HEK293 (cell line): Measurements from ENCODE around the gene SLC3A2.

Source experiments
- BCL11A ChIP-seq: fragments of 450-650 bp; formaldehyde crosslinking; IDR thresholded peaks from 2 replicates; pipeline ENCODE4 v1.5.1; 2016; ENCODE audit warnings: low read depth, missing biosample characterization, missing genetic modification characterization
- ELK4 ChIP-seq: IDR thresholded peaks from 2 replicates; pipeline ENCODE4 v1.6.1; 2011; ENCODE audit warnings: mild to moderate bottlenecking, low read depth, low read length, borderline replicate concordance
- GLI2 ChIP-seq: fragments of 450-650 bp; formaldehyde crosslinking; IDR thresholded peaks from 2 replicates; pipeline ENCODE4; 2017; ENCODE audit warnings: missing biosample characterization, missing genetic modification characterization, low read depth, borderline replicate concordance
- GLI4 ChIP-seq: fragments of 450-650 bp; formaldehyde crosslinking; IDR thresholded peaks from 2 replicates; pipeline ENCODE4 v1.5.1; 2016; ENCODE audit warnings: missing biosample characterization, missing genetic modification characterization
- KLF10 ChIP-seq: fragments of 450-650 bp; IDR thresholded peaks from 2 replicates; pipeline ENCODE4 v1.5.1; 2018; ENCODE audit warnings: missing biosample characterization, mild to moderate bottlenecking, missing genetic modification characterization
- KLF9 ChIP-seq: fragments of 450-650 bp; formaldehyde crosslinking; IDR thresholded peaks from 2 replicates; pipeline ENCODE4 v1.5.1; 2016; ENCODE audit warnings: missing biosample characterization, missing genetic modification characterization, low read depth
- OVOL3 ChIP-seq: fragments of 450-650 bp; formaldehyde crosslinking; IDR thresholded peaks from 2 replicates; pipeline ENCODE4 v1.5.1; 2016; ENCODE audit warnings: missing biosample characterization, missing genetic modification characterization
- SALL2 ChIP-seq: fragments of 450-650 bp; formaldehyde crosslinking; IDR thresholded peaks from 2 replicates; pipeline ENCODE4 v1.5.0; 2017; ENCODE audit warnings: missing biosample characterization, mild to moderate bottlenecking, missing genetic modification characterization, borderline replicate concordance
- SCRT1 ChIP-seq: fragments of 450-650 bp; formaldehyde crosslinking; IDR thresholded peaks from 2 replicates; pipeline ENCODE4 v1.5.1; 2016; ENCODE audit warnings: missing biosample characterization, missing genetic modification characterization, borderline replicate concordance
- SP3 ChIP-seq: fragments of 450-650 bp; formaldehyde crosslinking; IDR thresholded peaks from 2 replicates; pipeline ENCODE4 v1.5.1; 2016; ENCODE audit warnings: missing biosample characterization, missing genetic modification characterization
- TRIM28 ChIP-seq: IDR thresholded peaks from 2 replicates; pipeline ENCODE4 v1.6.1; 2011; ENCODE audit warnings: low read length, control low read depth, borderline replicate concordance
- YY1 ChIP-seq: fragments of 450-650 bp; formaldehyde crosslinking; IDR thresholded peaks from 2 replicates; pipeline ENCODE4 v1.5.1; 2018; ENCODE audit warnings: missing biosample characterization, missing genetic modification characterization
- ZBTB1 ChIP-seq: fragments of 450-650 bp; formaldehyde crosslinking; IDR thresholded peaks from 2 replicates; pipeline ENCODE4 v1.5.1; 2016; ENCODE audit warnings: missing biosample characterization, missing genetic modification characterization
- ZBTB17 ChIP-seq: fragments of 450-650 bp; formaldehyde crosslinking; IDR thresholded peaks from 2 replicates; pipeline ENCODE4 v1.5.1; 2016; ENCODE audit warnings: missing biosample characterization, missing genetic modification characterization
- ZBTB48 ChIP-seq: fragments of 450-650 bp; formaldehyde crosslinking; IDR thresholded peaks from 2 replicates; pipeline ENCODE4 v1.5.1; 2016; ENCODE audit warnings: missing biosample characterization, missing genetic modification characterization
- ZBTB6 ChIP-seq: fragments of 450-650 bp; formaldehyde crosslinking; IDR thresholded peaks from 2 replicates; pipeline ENCODE4 v1.5.1; 2017; ENCODE audit warnings: missing biosample characterization, missing genetic modification characterization
- ZFP3 ChIP-seq: fragments of 450-650 bp; formaldehyde crosslinking; IDR thresholded peaks from 2 replicates; pipeline ENCODE4 v1.5.1; 2016; ENCODE audit warnings: low read depth, missing biosample characterization, missing genetic modification characterization
- ZNF155 ChIP-seq: fragments of 450-650 bp; formaldehyde crosslinking; IDR thresholded peaks from 2 replicates; pipeline ENCODE4 v1.5.1; 2016; ENCODE audit warnings: missing biosample characterization, missing genetic modification characterization
- ZNF184 ChIP-seq: fragments of 450-650 bp; IDR thresholded peaks from 2 replicates; pipeline ENCODE4 v1.5.1; 2018; ENCODE audit warnings: missing biosample characterization, mild to moderate bottlenecking, missing genetic modification characterization
- ZNF19 ChIP-seq: fragments of 450-650 bp; formaldehyde crosslinking; IDR thresholded peaks from 2 replicates; pipeline ENCODE4; 2016; ENCODE audit warnings: missing biosample characterization, missing genetic modification characterization, low read depth
- ZNF214 ChIP-seq: fragments of 450-650 bp; formaldehyde crosslinking; IDR thresholded peaks from 2 replicates; pipeline ENCODE4 v1.5.1; 2017; ENCODE audit warnings: missing biosample characterization, mild to moderate bottlenecking, missing genetic modification characterization, borderline replicate concordance
- ZNF48 ChIP-seq: fragments of 450-650 bp; formaldehyde crosslinking; IDR thresholded peaks from 2 replicates; pipeline ENCODE4 v1.5.1; 2016; ENCODE audit warnings: missing biosample characterization, missing genetic modification characterization
- ZNF514 ChIP-seq: fragments of 450-650 bp; formaldehyde crosslinking; IDR thresholded peaks from 2 replicates; pipeline ENCODE4 v1.5.1; 2016; ENCODE audit warnings: missing biosample characterization, missing genetic modification characterization
- ZNF555 ChIP-seq: fragments of 450-650 bp; formaldehyde crosslinking; conservative IDR thresholded peaks from 2 replicates; pipeline ENCODE4 v1.5.1; 2017; ENCODE audit warnings: missing biosample characterization, mild to moderate bottlenecking, missing genetic modification characterization, inconsistent platforms
- ZNF585B ChIP-seq: fragments of 450-650 bp; formaldehyde crosslinking; IDR thresholded peaks from 2 replicates; pipeline ENCODE4 v1.5.1; 2016; ENCODE audit warnings: missing biosample characterization, missing genetic modification characterization
- ZNF596 ChIP-seq: fragments of 450-650 bp; IDR thresholded peaks from 2 replicates; pipeline ENCODE4 v1.5.0; 2018; ENCODE audit warnings: missing biosample characterization, mild to moderate bottlenecking, missing genetic modification characterization, moderate library complexity
- ZNF610 ChIP-seq: fragments of 450-650 bp; formaldehyde crosslinking; IDR thresholded peaks from 2 replicates; pipeline ENCODE4 v1.5.1; 2016; ENCODE audit warnings: missing biosample characterization, missing genetic modification characterization, borderline replicate concordance
- ZNF621 ChIP-seq: fragments of 450-650 bp; formaldehyde crosslinking; IDR thresholded peaks from 2 replicates; pipeline ENCODE4 v1.5.1; 2017; ENCODE audit warnings: missing biosample characterization, missing genetic modification characterization
- ZNF664 ChIP-seq: fragments of 450-650 bp; formaldehyde crosslinking; IDR thresholded peaks from 2 replicates; pipeline ENCODE4 v1.5.1; 2016; ENCODE audit warnings: missing biosample characterization, missing genetic modification characterization
- ZNF76 ChIP-seq: fragments of 450-650 bp; formaldehyde crosslinking; IDR thresholded peaks from 2 replicates; pipeline ENCODE4; 2016; ENCODE audit warnings: low read depth, missing biosample characterization, missing genetic modification characterization, borderline replicate concordance
- ZNF776 ChIP-seq: fragments of 450-650 bp; formaldehyde crosslinking; IDR thresholded peaks from 2 replicates; pipeline ENCODE4 v1.5.0; 2017; ENCODE audit warnings: missing biosample characterization, missing genetic modification characterization, borderline replicate concordance
- ZSCAN16 ChIP-seq: fragments of 450-650 bp; formaldehyde crosslinking; IDR thresholded peaks from 2 replicates; pipeline ENCODE4 v1.5.1; 2016; ENCODE audit warnings: missing biosample characterization, missing genetic modification characterization
- ZSCAN23 ChIP-seq: fragments of 450-650 bp; formaldehyde crosslinking; IDR thresholded peaks from 2 replicates; pipeline ENCODE4 v1.5.1; 2016; ENCODE audit warnings: missing biosample characterization, missing genetic modification characterization
- TF ChIP-seq, protein P1 (sequence below): fragments of 450-650 bp; formaldehyde crosslinking; IDR thresholded peaks from 2 replicates; pipeline ENCODE4 v1.5.0; 2017; ENCODE audit warnings: missing biosample characterization, missing genetic modification characterization, borderline replicate concordance
- TF ChIP-seq, protein P2 (sequence below): fragments of 450-650 bp; formaldehyde crosslinking; IDR thresholded peaks from 2 replicates; pipeline ENCODE4 v1.5.1; 2016; ENCODE audit warnings: missing biosample characterization, missing genetic modification characterization

Gene SLC3A2

DNA sequence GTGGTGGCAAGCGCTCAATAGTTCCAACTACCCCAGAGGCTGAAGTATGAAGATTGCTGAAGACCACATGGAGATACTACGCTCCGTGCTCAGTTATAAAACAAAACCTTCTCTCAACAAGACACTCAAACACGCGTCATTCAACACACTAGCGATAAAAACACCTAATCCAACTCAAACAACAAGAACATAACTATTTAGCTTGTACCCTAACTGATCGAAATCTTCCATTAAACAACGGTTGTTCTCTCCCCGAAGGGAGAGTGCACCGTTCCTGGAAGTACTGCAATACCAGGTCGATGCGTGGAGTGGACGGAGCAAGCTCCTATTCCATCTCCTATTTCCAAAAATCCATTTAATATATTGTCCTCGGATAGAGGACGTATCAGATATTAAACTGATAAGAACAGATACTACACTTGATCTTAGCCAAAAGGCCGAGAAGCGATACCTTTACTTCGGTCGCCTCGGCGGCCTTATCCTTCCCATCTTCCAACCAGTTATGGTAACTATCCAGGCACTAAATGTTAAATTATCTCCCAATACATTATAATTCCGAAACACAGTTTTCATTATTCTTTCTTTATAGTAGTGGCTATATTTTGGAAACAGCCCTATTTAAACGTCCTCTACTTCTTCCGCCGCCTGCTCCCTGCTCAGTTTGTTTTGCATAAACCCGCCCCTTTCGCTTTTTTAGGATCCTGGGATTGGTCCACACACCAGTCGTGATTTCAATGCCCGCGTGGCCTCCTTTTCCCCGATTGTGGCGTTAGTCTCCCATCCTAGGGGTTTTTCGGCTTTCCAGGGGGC, 39.1 kb upstream of the SLC3A2 start (continued):
- TF ChIP-seq, protein P1, sequence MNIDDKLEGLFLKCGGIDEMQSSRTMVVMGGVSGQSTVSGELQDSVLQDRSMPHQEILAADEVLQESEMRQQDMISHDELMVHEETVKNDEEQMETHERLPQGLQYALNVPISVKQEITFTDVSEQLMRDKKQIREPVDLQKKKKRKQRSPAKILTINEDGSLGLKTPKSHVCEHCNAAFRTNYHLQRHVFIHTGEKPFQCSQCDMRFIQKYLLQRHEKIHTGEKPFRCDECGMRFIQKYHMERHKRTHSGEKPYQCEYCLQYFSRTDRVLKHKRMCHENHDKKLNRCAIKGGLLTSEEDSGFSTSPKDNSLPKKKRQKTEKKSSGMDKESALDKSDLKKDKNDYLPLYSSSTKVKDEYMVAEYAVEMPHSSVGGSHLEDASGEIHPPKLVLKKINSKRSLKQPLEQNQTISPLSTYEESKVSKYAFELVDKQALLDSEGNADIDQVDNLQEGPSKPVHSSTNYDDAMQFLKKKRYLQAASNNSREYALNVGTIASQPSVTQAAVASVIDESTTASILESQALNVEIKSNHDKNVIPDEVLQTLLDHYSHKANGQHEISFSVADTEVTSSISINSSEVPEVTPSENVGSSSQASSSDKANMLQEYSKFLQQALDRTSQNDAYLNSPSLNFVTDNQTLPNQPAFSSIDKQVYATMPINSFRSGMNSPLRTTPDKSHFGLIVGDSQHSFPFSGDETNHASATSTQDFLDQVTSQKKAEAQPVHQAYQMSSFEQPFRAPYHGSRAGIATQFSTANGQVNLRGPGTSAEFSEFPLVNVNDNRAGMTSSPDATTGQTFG, result no peak
- TF ChIP-seq BCL11A (peak; percentile 90), ZNF776 (tag by site-specific recombination) (peak; percentile 82; the same call in 1 of the 2 replicates), ZBTB48 (tag by site-specific recombination) (peak; percentile 85), ZNF514 (tag by site-specific recombination) (no peak), SCRT1 (tag by site-specific recombination) (peak; percentile 63; the same call in 1 of the 2 replicates), KLF10 (tag by site-specific recombination) (peak; percentile 95), SP3 (tag by site-specific recombination) (peak; percentile 73), GLI4 (tag by site-specific recombination) (peak; percentile 96), ZNF610 (tag by site-specific recombination) (peak; percentile 81; the same call in 1 of the 2 replicates), ZNF596 (tag by site-specific recombination) (peak; percentile 86), ZNF76 (tag by site-specific recombination) (peak; percentile 67), ZNF155 (no peak), KLF9 (0 out of 2 replicates have a peak, but pooled peaks have one; percentile 34), SALL2 (tag by site-specific recombination) (0 out of 2 replicates have a peak, but pooled peaks have one; percentile 15), ZNF48 (tag by site-specific recombination) (no peak; the same call in 1 of the 2 replicates), ZBTB17 (peak; percentile 95), ZBTB6 (tag by site-specific recombination) (peak; percentile 59), ZNF214 (tag by site-specific recombination) (no peak), OVOL3 (tag by site-specific recombination) (peak; percentile 95), ZNF555 (tag by site-specific recombination) (no peak), ZFP3 (tag by site-specific recombination) (peak; percentile 82), ZNF19 (no peak), YY1 (tag by site-specific recombination) (peak; percentile 88), TRIM28 (peak; percentile 94), ZNF184 (peak; percentile 16; the same call in 1 of the 2 replicates), ELK4 (no peak), GLI2 (tag by site-specific recombination) (no peak; the same call in 1 of the 2 replicates), ZNF585B (tag by site-specific recombination) (no peak), ZNF621 (tag by site-specific recombination) (no peak), ZNF664 (tag by site-specific recombination) (peak; percentile 74), ZSCAN23 (tag by site-specific recombination) (peak; percentile 97), ZSCAN16 (tag by site-specific recombination) (peak; percentile 83), ZBTB1 (tag by site-specific recombination) (peak; percentile 23; the same call in 1 of the 2 replicates)
- TF ChIP-seq, protein P2, sequence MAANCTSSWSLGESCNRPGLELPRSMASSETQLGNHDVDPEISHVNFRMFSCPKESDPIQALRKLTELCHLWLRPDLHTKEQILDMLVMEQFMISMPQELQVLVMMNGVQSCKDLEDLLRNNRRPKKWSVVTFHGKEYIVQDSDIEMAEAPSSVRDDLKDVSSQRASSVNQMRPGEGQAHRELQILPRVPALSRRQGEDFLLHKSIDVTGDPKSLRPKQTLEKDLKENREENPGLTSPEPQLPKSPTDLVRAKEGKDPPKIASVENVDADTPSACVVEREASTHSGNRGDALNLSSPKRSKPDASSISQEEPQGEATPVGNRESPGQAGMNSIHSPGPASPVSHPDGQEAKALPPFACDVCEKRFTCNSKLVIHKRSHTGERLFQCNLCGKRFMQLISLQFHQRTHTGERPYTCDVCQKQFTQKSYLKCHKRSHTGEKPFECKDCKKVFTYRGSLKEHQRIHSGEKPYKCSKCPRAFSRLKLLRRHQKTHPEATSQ (tag by site-specific recombination), result peak; percentile 50; the same call in 1 of the 2 replicates
